ENCODE results near the gene DNAAF3. TPM values are rescaled to one million over a fixed set of nuclear protein-coding genes. Genes with fewer than 3 reads are reported as not detected.
A peak's percentile ranks its signal among the peaks of the same experiment; 100 is the strongest.

Gene DNAAF3
- total and polyA plus RNA-seq, 5 donors from 2014 or later = not detected

DNA sequence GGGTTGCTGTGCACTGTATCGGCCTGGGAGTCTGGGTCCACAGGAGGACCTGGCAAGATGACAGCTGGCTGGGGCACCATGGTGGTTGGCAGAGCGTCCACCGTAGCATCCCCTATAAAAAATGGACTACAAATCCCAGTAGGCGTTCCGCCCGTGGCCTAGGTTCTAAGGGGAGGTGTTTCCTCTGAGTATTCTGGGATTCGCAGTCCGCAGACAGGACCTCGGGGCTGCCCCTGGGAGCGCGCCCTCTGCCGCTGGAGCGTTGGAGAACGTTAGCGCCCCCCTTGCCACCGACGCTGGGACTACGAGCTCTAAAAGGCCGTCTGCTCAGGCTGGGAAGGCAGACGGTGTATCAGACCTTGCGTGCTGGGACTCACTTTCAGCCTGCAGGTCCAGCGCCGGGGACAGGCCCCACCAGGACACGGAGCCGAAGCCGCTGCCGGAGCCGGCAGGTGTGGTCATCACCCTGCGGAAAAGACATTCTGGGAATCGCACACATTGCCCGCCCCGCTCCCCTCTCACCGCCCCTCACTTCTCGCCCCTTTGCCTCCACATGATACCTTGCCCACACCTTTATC lies 372 bp downstream of the DNAAF3 start:
- peaks cover 5% of the 10 kb centered on the region for H3K36me3 Mint-ChIP-seq
- peaks cover 72% of the 10 kb centered on the region for H3K27me3 Mint-ChIP-seq
- H3K4me3 Mint-ChIP-seq = peak overlapping the region in 2 of 4 donors; percentile 58 to 88
- Histone ChIP-seq H3K4me3 (ENCODE audit: low read depth, low read length) (no peak overlapping the region), H3K27me3 (ENCODE audit: control insufficient read depth, insufficient read depth, low read length) (peaks cover 21% of the 10 kb centered on the region), H3K9me3 (ENCODE audit: control insufficient read depth in 2 of 2, low read length in 2 of 2) (no peaks in the 10 kb centered on the region), H3K27ac (ENCODE audit: insufficient read depth, low read length, poor library complexity, severe bottlenecking) (no peak overlapping the region), H3K4me1 (ENCODE audit: control insufficient read depth, insufficient read depth, low read length, poor library complexity, severe bottlenecking) (peaks cover 12% of the 10 kb centered on the region), H3K36me3 (ENCODE audit: control insufficient read depth, insufficient read depth, low read length) (no peaks in the 10 kb centered on the region)
- peak overlapping the region in 2 of 3 donors; percentile 48 to 59 for H3K27ac Mint-ChIP-seq
- ATAC-seq (ENCODE audit: low read depth in 2 of 2) (peak; percentile 14 to 57), DNase-seq (peak in 2 of 3 donors; percentile 18 to 42)
- peaks cover 0 to 16% (median 9%) of the 10 kb centered on the region in 4 donors for H3K4me1 Mint-ChIP-seq
- peaks cover 0 to 7% (median 4%) of the 10 kb centered on the region in 7 donors for H3K9me3 Mint-ChIP-seq

DNA sequence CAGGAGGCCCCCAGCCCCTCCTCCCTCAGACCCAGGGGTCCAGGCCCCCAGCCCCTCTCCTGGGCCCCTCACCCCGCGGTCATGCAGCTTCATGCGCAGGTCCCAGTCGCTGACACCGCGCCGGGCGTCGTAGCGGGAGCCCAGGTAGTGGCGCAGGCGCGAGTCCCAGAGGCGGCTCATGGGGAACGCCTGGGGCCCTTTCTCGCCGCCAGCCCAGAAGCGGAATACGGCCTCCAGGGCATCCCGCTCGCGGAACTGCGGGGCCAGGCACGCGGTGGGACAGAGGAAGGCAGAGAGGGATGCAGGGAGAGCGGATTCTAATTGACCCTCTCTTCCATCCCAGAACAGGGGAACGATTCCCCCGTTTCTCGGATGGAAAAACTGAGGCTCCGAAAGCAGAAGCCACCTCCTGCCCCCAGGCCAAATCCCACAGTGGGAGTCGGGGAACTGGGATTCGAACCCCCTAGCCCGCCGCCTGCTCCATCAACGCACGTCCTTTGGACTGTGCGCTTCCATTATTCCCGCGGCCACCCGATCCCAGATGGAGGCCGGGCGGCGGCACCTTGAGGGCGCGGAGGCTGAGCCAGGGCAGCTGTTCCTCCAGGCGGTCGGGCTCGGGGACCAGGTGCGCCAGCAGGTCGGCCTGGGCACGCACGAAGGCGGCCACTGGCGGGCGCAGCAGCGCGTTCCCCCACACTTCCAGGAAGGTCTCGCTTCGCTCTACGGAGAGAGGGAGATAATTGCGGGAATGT lies 4.7 kb downstream of the DNAAF3 start:
- Mint-ChIP-seq H3K27ac (no peak overlapping the region), H3K9me3 (peaks cover 0 to 7% (median 2%) of the 10 kb centered on the region in 7 donors), H3K36me3 (peaks cover 3% of the 10 kb centered on the region), H3K4me3 (no peak overlapping the region), H3K4me1 (peaks cover 0 to 29% (median 8%) of the 10 kb centered on the region in 4 donors), H3K27me3 (peaks cover 66% of the 10 kb centered on the region)
- Histone ChIP-seq H3K27ac (ENCODE audit: insufficient read depth, low read length, poor library complexity, severe bottlenecking) (no peak overlapping the region), H3K4me3 (ENCODE audit: low read depth, low read length) (no peak overlapping the region), H3K36me3 (ENCODE audit: control insufficient read depth, insufficient read depth, low read length) (no peaks in the 10 kb centered on the region), H3K9me3 (ENCODE audit: control insufficient read depth in 2 of 2, low read length in 2 of 2) (no peaks in the 10 kb centered on the region), H3K4me1 (ENCODE audit: control insufficient read depth, insufficient read depth, low read length, poor library complexity, severe bottlenecking) (peaks cover 8% of the 10 kb centered on the region), H3K27me3 (ENCODE audit: control insufficient read depth, insufficient read depth, low read length) (peaks cover 7% of the 10 kb centered on the region)
- ATAC-seq (ENCODE audit: low read depth in 2 of 2) = no peak
- DNase-seq = no peak

DNA sequence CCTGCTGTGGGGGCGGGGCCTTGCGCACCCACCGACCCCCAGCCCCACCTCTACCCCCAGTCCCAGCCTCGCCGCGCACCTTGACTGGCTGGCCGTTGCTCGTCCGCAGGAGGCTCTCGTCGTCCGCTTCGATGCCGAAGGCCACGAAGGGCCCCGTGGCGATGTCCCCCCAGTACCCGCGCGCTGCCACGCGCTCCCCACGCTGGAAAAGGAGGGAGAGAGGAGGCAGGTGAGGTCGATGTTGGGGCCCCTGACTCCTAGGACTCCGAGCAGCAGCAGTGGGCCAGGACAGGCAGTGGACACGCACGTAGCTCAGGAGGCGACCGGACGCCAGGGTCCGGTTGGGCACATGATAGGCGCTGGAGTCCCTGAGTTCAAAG lies 5.4 kb downstream of the DNAAF3 start:
- no peaks in the 10 kb centered on the region for H3K36me3 Mint-ChIP-seq
- no peaks in the 10 kb centered on the region for H3K36me3 ChIP-seq (ENCODE audit: control insufficient read depth, insufficient read depth, low read length)
- DNase-seq (no peak), ATAC-seq (ENCODE audit: low read depth in 2 of 2) (no peak)
- peaks cover 66% of the 10 kb centered on the region for H3K27me3 Mint-ChIP-seq
- H3K4me1 Mint-ChIP-seq = peaks cover 0 to 27% (median 3%) of the 10 kb centered on the region in 4 donors
- peaks cover 7% of the 10 kb centered on the region for H3K4me1 ChIP-seq (ENCODE audit: control insufficient read depth, insufficient read depth, low read length, poor library complexity, severe bottlenecking)
- peaks cover 7% of the 10 kb centered on the region for H3K27me3 ChIP-seq (ENCODE audit: control insufficient read depth, insufficient read depth, low read length)
- no peak overlapping the region for H3K27ac ChIP-seq (ENCODE audit: insufficient read depth, low read length, poor library complexity, severe bottlenecking)
- H3K27ac Mint-ChIP-seq = no peak overlapping the region
- H3K4me3 Mint-ChIP-seq = no peak overlapping the region
- peaks cover 0 to 4% of the 10 kb centered on the region in 2 experiments for H3K9me3 ChIP-seq (ENCODE audit: control insufficient read depth in 2 of 2, low read length in 2 of 2)
- H3K9me3 Mint-ChIP-seq = peaks cover 0 to 8% (median 0%) of the 10 kb centered on the region in 7 donors
- no peak overlapping the region for H3K4me3 ChIP-seq (ENCODE audit: low read depth, low read length)

- ATAC-seq (ENCODE audit: low read depth in 2 of 2) = peak; percentile 84 to 85
- Histone ChIP-seq H3K27ac (ENCODE audit: insufficient read depth, low read length, poor library complexity, severe bottlenecking) (no peak overlapping the region), H3K36me3 (ENCODE audit: control insufficient read depth, insufficient read depth, low read length) (no peaks in the 10 kb centered on the region), H3K4me1 (ENCODE audit: control insufficient read depth, insufficient read depth, low read length, poor library complexity, severe bottlenecking) (peaks cover 7% of the 10 kb centered on the region), H3K4me3 (ENCODE audit: low read depth, low read length) (no peak overlapping the region), H3K9me3 (ENCODE audit: control insufficient read depth in 2 of 2, low read length in 2 of 2) (peaks cover 0 to 4% of the 10 kb centered on the region in 2 experiments), H3K27me3 (ENCODE audit: control insufficient read depth, insufficient read depth, low read length) (peaks cover 3% of the 10 kb centered on the region)
- peaks cover 60% of the 10 kb centered on the region for H3K27me3 Mint-ChIP-seq
- peaks cover 0 to 6% (median 0%) of the 10 kb centered on the region in 7 donors for H3K9me3 Mint-ChIP-seq
- H3K4me3 Mint-ChIP-seq = no peak overlapping the region
- H3K4me1 Mint-ChIP-seq = peaks cover 0 to 24% (median 3%) of the 10 kb centered on the region in 4 donors
- peak; percentile 70 to 85 (median 77) for DNase-seq
- no peak overlapping the region for H3K27ac Mint-ChIP-seq
- no peaks in the 10 kb centered on the region for H3K36me3 Mint-ChIP-seq
These were observed 6.1 kb downstream of the DNAAF3 start for GRCh38 chr19:55160128-55160985.

- peaks cover 3% of the 10 kb centered on the region for H3K27me3 ChIP-seq (ENCODE audit: control insufficient read depth, insufficient read depth, low read length)
- no peak for DNase-seq
- no peaks in the 10 kb centered on the region for H3K36me3 Mint-ChIP-seq
- H3K4me1 Mint-ChIP-seq = peaks cover 0 to 29% (median 6%) of the 10 kb centered on the region in 4 donors
- peaks cover 7% of the 10 kb centered on the region for H3K4me1 ChIP-seq (ENCODE audit: control insufficient read depth, insufficient read depth, low read length, poor library complexity, severe bottlenecking)
- peaks cover 50% of the 10 kb centered on the region for H3K27me3 Mint-ChIP-seq
- no peak overlapping the region for H3K27ac ChIP-seq (ENCODE audit: insufficient read depth, low read length, poor library complexity, severe bottlenecking)
- no peak overlapping the region for H3K4me3 ChIP-seq (ENCODE audit: low read depth, low read length)
- no peaks in the 10 kb centered on the region for H3K36me3 ChIP-seq (ENCODE audit: control insufficient read depth, insufficient read depth, low read length)
- peaks cover 0 to 4% of the 10 kb centered on the region in 2 experiments for H3K9me3 ChIP-seq (ENCODE audit: control insufficient read depth in 2 of 2, low read length in 2 of 2)
- no peak for ATAC-seq (ENCODE audit: low read depth in 2 of 2)
- H3K4me3 Mint-ChIP-seq = no peak overlapping the region
- peaks cover 0 to 4% (median 0%) of the 10 kb centered on the region in 7 donors for H3K9me3 Mint-ChIP-seq
- no peak overlapping the region for H3K27ac Mint-ChIP-seq
These were observed 7.3 kb downstream of the DNAAF3 start for GRCh38 chr19:55158848-55159749.

- Mint-ChIP-seq H3K27ac (no peak overlapping the region), H3K36me3 (no peaks in the 10 kb centered on the region), H3K4me3 (no peak overlapping the region), H3K9me3 (peaks cover 0 to 7% (median 0%) of the 10 kb centered on the region in 7 donors), H3K27me3 (peaks cover 46% of the 10 kb centered on the region), H3K4me1 (peaks cover 0 to 35% (median 11%) of the 10 kb centered on the region in 4 donors)
- Histone ChIP-seq H3K4me3 (ENCODE audit: low read depth, low read length) (no peak overlapping the region), H3K4me1 (ENCODE audit: control insufficient read depth, insufficient read depth, low read length, poor library complexity, severe bottlenecking) (peaks cover 12% of the 10 kb centered on the region), H3K27me3 (ENCODE audit: control insufficient read depth, insufficient read depth, low read length) (peaks cover 3% of the 10 kb centered on the region), H3K27ac (ENCODE audit: insufficient read depth, low read length, poor library complexity, severe bottlenecking) (no peak overlapping the region), H3K36me3 (ENCODE audit: control insufficient read depth, insufficient read depth, low read length) (no peaks in the 10 kb centered on the region), H3K9me3 (ENCODE audit: control insufficient read depth in 2 of 2, low read length in 2 of 2) (peaks cover 0 to 4% of the 10 kb centered on the region in 2 experiments)
- no peak for ATAC-seq (ENCODE audit: low read depth in 2 of 2)
- no peak for DNase-seq
These were observed 8.0 kb downstream of the DNAAF3 start for GRCh38 chr19:55158423-55158822.

Measured in CD4-positive, CD25-positive, alpha-beta regulatory T cell (primary cell).